SK-N-SH (cell line): ENCODE data around the gene LIAS. TPM values are rescaled to one million over a fixed set of nuclear protein-coding genes. Genes with fewer than 3 reads are reported as not detected.
A peak's percentile ranks its signal among the peaks of the same experiment; 100 is the strongest.

Experiments used
- CTCF ChIA-PET: fragments of 300-600, 350-600 bp; formaldehyde crosslinking; extraction: SDS; loops from one replicate; lab custom pipeline; 2021; lab: Yijun Ruan, JAX
- POLR2A ChIA-PET: fragments of 350-600 bp; sonication (Branson Sonifier 250); formaldehyde crosslinking; extraction: SDS; loops from one replicate; lab custom pipeline; 2020; ENCODE audit warnings: antibody characterized with exemption, inconsistent platforms; lab: Yijun Ruan, JAX
- DNase-seq: peaks from one replicate; pipeline ENCODE4 v3.0.0; 2012
- H2AFZ ChIP-seq: fragments of 200-600 bp; sonication (generic); 2 replicates; pipeline ENCODE4 v1.8.1; 2016; ENCODE audit warnings: antibody characterized with exemption, mild to moderate bottlenecking, low read depth
- H3F3A ChIP-seq: fragments of 200-600 bp; sonication (generic); replicated peaks from 2 replicates; pipeline ENCODE3; 2016; ENCODE audit warnings: antibody characterized with exemption, mild to moderate bottlenecking; ENCODE audit not compliant: insufficient read depth
- H3K27ac ChIP-seq, 2 experiments: fragments of 200-500 bp in 1 of 2; fragments of 200-600 bp in 1 of 2; sonication (Bioruptor generic) in 1 of 2; sonication (generic), shearing (Covaris generic) in 1 of 2; 2 replicates each; pipeline versions ENCODE4 v1.5.1 to v1.6.1; 2014 to 2016; ENCODE audit warnings: low read depth in 2 of 2, inconsistent platforms in 1 of 2, low read length in 1 of 2, mild to moderate bottlenecking in 1 of 2, mixed read lengths in 1 of 2
- H3K27me3 ChIP-seq: fragments of 200-600 bp; sonication (generic), shearing (Covaris generic); 2 replicates; pipeline ENCODE4 v1.6.1; 2016; ENCODE audit warnings: mixed run types; ENCODE audit not compliant: insufficient read depth
- H3K36me3 ChIP-seq, 2 experiments: fragments of 200-500 bp in 1 of 2; fragments of 200-600 bp in 1 of 2; sonication (Bioruptor generic) in 1 of 2; sonication (generic) in 1 of 2; replicated peaks in 1 of 2; 2 replicates each; pipeline versions ENCODE3 to v1.5.1; 2014 to 2016; ENCODE audit warnings: low read length in 1 of 2, mild to moderate bottlenecking in 1 of 2; ENCODE audit not compliant: insufficient read depth in 2 of 2, control insufficient read depth in 1 of 2
- H3K4me1 ChIP-seq, 2 experiments: fragments of 200-500 bp in 1 of 2; fragments of 200-600 bp in 1 of 2; sonication (Bioruptor generic) in 1 of 2; sonication (generic), shearing (Covaris generic) in 1 of 2; 2 replicates each; pipeline versions ENCODE4 v1.5.1 to v1.6.1; 2014 to 2016; ENCODE audit warnings: low read depth in 1 of 2, low read length in 1 of 2, mixed run types in 1 of 2; ENCODE audit not compliant: insufficient read depth in 2 of 2, control insufficient read depth in 1 of 2
- H3K4me2 ChIP-seq: fragments of 200-600 bp; sonication (generic), shearing (Covaris generic); 2 replicates; pipeline ENCODE4 v1.6.1; 2017; ENCODE audit warnings: mixed run types
- H3K4me3 ChIP-seq, 2 experiments: fragments of 200-500 bp in 1 of 2; fragments of 200-600 bp in 1 of 2; sonication (Bioruptor generic) in 1 of 2; sonication (generic), shearing (Covaris generic) in 1 of 2; 2 replicates each; pipeline versions ENCODE4 v1.5.1 to v1.8.1; 2014 to 2016; ENCODE audit warnings: low read depth in 2 of 2, inconsistent platforms in 1 of 2, low read length in 1 of 2, mild to moderate bottlenecking in 1 of 2, mixed read lengths in 1 of 2, moderate library complexity in 1 of 2
- H3K79me2 ChIP-seq: fragments of 200-600 bp; sonication (generic); 2 replicates; pipeline ENCODE4 v1.8.1; 2017; ENCODE audit warnings: mild to moderate bottlenecking; ENCODE audit not compliant: insufficient read depth
- H3K9ac ChIP-seq: fragments of 200-600 bp; sonication (generic); 2 replicates; pipeline ENCODE4 v1.6.1; 2017; ENCODE audit warnings: mixed run types
- H3K9me2 ChIP-seq: fragments of 200-600 bp; sonication (generic); 2 replicates; pipeline ENCODE4 v1.6.1; 2017; ENCODE audit warnings: mixed run types
- H3K9me3 ChIP-seq: fragments of 200-600 bp; sonication (generic); 2 replicates; pipeline ENCODE4 v1.6.1; 2017; ENCODE audit warnings: mixed run types, mild to moderate bottlenecking, moderate library complexity
- H4K20me1 ChIP-seq: fragments of 200-600 bp; sonication (generic); 2 replicates; pipeline ENCODE4 v1.6.1; 2017; ENCODE audit warnings: mild to moderate bottlenecking, mixed run types; ENCODE audit not compliant: insufficient read depth
- CTCF ChIP-seq: fragments of 200-600 bp; sonication (generic); IDR thresholded peaks from 2 replicates; pipeline ENCODE4 v1.6.1; 2017; ENCODE audit warnings: antibody characterized with exemption, mild to moderate bottlenecking, moderate library complexity
- EP300 ChIP-seq, 2 experiments: IDR thresholded peaks; 2 replicates each; pipeline versions ENCODE4 v1.4.0 to v1.6.1; 2012; ENCODE audit warnings: borderline replicate concordance in 1 of 2, low read depth in 1 of 2, low read length in 1 of 2
- IRF3 ChIP-seq: fragments of 150-350 bp; IDR thresholded peaks from 2 replicates; pipeline ENCODE4 v1.6.1; 2016; ENCODE audit warnings: mild to moderate bottlenecking, low read depth, low read length
- POLR2AphosphoS5 ChIP-seq: IDR thresholded peaks from 2 replicates; pipeline ENCODE4 v1.6.1; 2012; ENCODE audit warnings: low read depth, low read length
- RCOR1 ChIP-seq: fragments of 150-350 bp; IDR thresholded peaks from 2 replicates; pipeline ENCODE4 v1.6.1; 2017; ENCODE audit warnings: antibody characterized with exemption, low read length
- RXRA ChIP-seq: IDR thresholded peaks from 2 replicates; pipeline ENCODE4 v1.4.0; 2012; ENCODE audit warnings: low read depth, mild to moderate bottlenecking, borderline replicate concordance
- TAF1 ChIP-seq: IDR thresholded peaks from 2 replicates; pipeline ENCODE4 v1.6.1; 2012; ENCODE audit warnings: low read depth, mild to moderate bottlenecking, low read length, moderate library complexity, borderline replicate concordance
- TCF12 ChIP-seq: IDR thresholded peaks from 2 replicates; pipeline ENCODE4 v1.4.0; 2012
- TEAD4 ChIP-seq: IDR thresholded peaks from 2 replicates; pipeline ENCODE4 v1.4.0; 2012; ENCODE audit warnings: mild to moderate bottlenecking, borderline replicate concordance; ENCODE audit not compliant: insufficient read depth
- WGBS: methylation state at CpG from one replicate; pipeline ENCODE4 v1.1.6; 2017; ENCODE audit warnings: low lambda C conversion rate; 5-methylcytosine and 5-hydroxymethylcytosine counted together
- polyA plus RNA-seq, 3 experiments: library from polyadenylated mRNA; depleted of rRNA; stranded (reverse); fragments of >200 nt; gene quantifications; 2 replicates each; pipeline ENCODE4 v1.2.3, GENCODE V29; 2012
- TF ChIP-seq, protein P1 (sequence below): IDR thresholded peaks from 2 replicates; pipeline ENCODE4 v1.4.0; 2012; ENCODE audit warnings: low read depth, borderline replicate concordance

LIAS gene
- polyA plus RNA-seq, 1 of the 3 experiments (the other 2 are of a cell fraction) = 9.2 TPM

- TF ChIP-seq IRF3 (no peak), TCF12 (no peak), CTCF (no peak), RXRA (no peak)
Measured at GRCh38 chr4:39450618-39451017, 8.2 kb upstream of the LIAS start (continued).

GRCh38 chr4:39451423-39452023 lies 7.3 kb upstream of the LIAS start:
- Histone ChIP-seq H3K4me3 (no peak overlapping the region), H3K27ac (peak overlapping the region in 1 of 2 experiments; percentile 5; a peak in 1 of 4 replicates), H3K27me3 (no peaks in the 10 kb centered on the region), H3K9me3 (no peaks in the 10 kb centered on the region), H3K9me2 (no peaks in the 10 kb centered on the region)
- no peak for DNase-seq
- TF ChIP-seq RCOR1 = no peak
- TF ChIP-seq TEAD4 = no peak
- no peak for TF ChIP-seq TAF1
- TF ChIP-seq IRF3 = no peak
- TF ChIP-seq, protein P1, sequence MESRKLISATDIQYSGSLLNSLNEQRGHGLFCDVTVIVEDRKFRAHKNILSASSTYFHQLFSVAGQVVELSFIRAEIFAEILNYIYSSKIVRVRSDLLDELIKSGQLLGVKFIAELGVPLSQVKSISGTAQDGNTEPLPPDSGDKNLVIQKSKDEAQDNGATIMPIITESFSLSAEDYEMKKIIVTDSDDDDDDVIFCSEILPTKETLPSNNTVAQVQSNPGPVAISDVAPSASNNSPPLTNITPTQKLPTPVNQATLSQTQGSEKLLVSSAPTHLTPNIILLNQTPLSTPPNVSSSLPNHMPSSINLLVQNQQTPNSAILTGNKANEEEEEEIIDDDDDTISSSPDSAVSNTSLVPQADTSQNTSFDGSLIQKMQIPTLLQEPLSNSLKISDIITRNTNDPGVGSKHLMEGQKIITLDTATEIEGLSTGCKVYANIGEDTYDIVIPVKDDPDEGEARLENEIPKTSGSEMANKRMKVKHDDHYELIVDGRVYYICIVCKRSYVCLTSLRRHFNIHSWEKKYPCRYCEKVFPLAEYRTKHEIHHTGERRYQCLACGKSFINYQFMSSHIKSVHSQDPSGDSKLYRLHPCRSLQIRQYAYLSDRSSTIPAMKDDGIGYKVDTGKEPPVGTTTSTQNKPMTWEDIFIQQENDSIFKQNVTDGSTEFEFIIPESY = no peak
- TF ChIP-seq EP300 (IDR thresholded peaks at IDR 0.05; ENCODE audit: borderline replicate concordance in 1 of 2, low read depth in 1 of 2, low read length in 1 of 2) = no peak
- TF ChIP-seq POLR2AphosphoS5 = no peak
- TF ChIP-seq, all 33 proteins: peak for 0
- peaks cover 19% of the 10 kb centered on the region for H3K79me2 ChIP-seq
- H3K4me2 ChIP-seq = no peak overlapping the region
- H3F3A ChIP-seq = peaks cover 80% of the 10 kb centered on the region
- H3K9ac ChIP-seq = no peak overlapping the region
- H3K36me3 ChIP-seq = peaks cover 64 to 67% of the 10 kb centered on the region in 2 experiments
- WGBS = 90% methylated on average over 6 of the region's 6 CpGs
- ChIA-PET CTCF (no interaction called here), POLR2A (interaction anchor here (0.6 to 1.5 kb wide), 3 partner anchors 8 to 583 kb away, joined by 3 to 7 read pairs (median 6); partner anchors contain the start of genes LIAS and RPL9)
- H2AFZ ChIP-seq = no peak overlapping the region
- H4K20me1 ChIP-seq = peaks cover 37% of the 10 kb centered on the region
- H3K4me1 ChIP-seq = peaks cover 1 to 2% of the 10 kb centered on the region in 2 experiments; a peak in 3 of 4 replicates
